Renal pelvis (tissue), 4 donors: ENCODE results near the gene RNU2-63P. TPM values are rescaled to one million over a fixed set of nuclear protein-coding genes. Genes with fewer than 3 reads are reported as not detected.
"Not testable (repeated sequence)": the region's sequence is repeated elsewhere in the genome, so short reads cannot be mapped to it uniquely, and the experiment has no call there.

ENCODE experiments used
- DNase-seq: peaks from one replicate; pipeline ENCODE4 v3.0.0-alpha.2; 2013
- polyA plus RNA-seq, 3 donors: library from polyadenylated mRNA; unstranded; fragments of 120-200 nt; gene quantifications; one replicate each; pipeline ENCODE4 v1.2.1, GENCODE V29; 2013; ENCODE audit not compliant: insufficient read length in 3 of 3

The RNU2-63P gene
- polyA plus RNA-seq, 3 donors: not detected

DNA sequence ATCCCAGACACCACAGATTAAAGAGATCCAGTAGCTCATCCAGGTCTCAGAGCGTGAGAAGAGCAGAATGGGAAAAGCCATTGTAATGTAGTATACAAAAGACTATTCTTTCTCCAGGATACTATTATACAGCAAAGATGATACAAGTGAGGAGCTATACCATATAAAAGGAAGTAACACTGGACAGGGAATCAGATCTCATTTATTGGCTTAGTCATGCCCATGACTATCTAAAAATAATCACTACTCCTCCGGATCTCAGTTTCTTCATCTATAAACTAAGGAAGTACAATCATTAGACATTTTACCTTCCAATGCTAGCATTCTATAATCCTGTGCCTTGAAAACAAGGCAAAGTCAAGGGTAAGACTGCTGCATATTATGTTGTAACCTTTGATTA, 19.8 kb upstream of the RNU2-63P start:
- no peak for DNase-seq

DNA sequence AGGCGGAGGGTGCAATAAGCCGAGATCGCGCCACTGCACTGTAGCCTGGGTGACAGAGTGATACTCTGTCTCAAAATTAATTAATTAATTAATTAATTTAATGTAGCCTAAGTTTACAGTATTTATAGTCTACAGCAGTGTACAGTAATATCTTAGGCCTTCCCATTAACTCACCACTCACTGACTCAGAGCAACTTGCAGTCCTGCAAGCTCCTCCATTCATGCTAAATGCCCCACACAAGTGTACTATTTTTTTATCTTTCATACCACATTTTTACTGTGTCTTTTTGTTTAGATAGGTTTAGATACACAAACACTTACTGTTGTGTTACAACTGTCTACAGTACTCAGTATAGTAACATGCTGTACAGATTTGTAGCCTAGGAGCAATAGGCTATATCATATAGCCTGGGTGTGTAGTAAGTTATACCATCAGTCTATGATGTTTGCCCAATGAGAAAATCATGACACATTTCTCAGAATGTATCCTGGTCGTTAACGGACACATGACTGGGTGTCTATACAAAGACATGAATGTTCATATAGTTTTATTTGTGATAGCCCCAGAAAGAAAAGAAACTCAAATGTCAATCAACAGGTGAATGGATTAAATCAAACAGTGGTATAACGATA, 15.8 kb upstream of the RNU2-63P start:
- no peak for DNase-seq

DNA sequence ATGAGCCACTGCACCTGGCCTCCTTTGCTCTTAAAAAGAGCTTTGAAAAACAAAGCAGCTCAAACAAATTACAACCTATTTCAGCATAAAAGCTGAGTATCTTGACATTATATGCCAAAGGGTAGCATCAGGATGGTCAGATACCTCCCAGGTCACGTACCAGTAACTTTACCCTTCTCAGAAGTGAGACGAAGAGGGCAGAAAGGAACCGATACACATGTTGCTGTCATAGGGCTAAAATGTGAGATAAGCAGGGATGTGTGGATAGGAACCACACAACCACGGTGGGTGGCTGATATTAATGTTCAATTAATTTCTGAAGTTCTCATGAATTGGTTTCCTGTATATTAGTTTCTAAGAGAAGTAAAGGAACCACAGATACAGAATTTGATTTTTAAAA, 12.6 kb upstream of the RNU2-63P start:
- no peak for DNase-seq

DNA sequence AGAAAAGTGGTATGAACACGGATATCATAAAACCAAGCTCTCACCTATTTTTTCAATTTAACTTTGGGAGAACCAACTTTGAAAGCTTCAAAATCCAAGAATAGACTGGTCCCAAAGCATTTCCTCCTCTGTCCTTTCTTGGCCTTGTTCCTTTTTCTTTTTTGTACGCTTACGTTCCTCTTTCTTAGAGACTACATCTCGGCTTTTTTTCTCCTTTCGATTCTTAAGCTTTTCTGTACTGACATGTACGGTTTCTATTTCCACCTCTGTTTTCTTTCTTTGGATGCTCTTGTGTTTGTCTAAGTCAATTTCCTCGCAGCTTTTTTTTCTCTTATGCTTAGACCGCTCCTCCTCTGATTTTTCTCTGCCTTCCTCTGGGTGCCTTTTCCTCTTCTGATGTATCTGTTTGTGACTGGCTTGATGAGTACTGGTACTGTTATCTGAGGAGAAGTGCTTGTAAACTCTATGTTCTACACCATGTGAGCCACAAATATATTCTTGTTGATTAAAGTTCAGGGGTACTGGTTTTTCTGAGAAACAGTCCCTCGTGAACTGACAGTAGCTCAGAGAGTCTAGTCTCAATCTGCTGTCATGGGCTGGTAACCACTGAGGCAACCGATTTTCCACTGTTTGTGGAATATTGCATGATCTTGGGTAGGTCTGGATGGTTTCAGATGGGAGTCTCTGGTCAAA, 11.5 kb upstream of the RNU2-63P start:
- no peak for DNase-seq

DNA sequence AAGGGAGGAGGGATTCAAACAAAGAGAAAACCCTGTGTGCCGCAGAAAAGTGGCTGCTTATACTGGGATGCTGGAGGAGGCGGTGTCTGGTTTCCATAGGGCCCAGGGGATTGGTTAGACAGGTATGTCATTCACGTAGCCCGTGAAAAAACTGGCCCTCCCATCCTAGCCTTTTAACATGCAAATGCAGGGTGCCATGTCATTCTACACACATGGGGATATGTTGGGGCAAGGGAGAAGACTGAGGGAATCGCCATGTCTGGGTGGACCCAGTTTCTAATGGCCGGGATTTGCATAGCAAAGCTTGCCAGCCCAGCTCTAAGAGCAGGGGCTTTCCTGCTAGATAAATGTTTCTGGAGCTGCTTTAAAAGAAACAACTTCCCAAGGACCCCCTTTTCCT, 8.2 kb upstream of the RNU2-63P start:
- DNase-seq: no peak

DNA sequence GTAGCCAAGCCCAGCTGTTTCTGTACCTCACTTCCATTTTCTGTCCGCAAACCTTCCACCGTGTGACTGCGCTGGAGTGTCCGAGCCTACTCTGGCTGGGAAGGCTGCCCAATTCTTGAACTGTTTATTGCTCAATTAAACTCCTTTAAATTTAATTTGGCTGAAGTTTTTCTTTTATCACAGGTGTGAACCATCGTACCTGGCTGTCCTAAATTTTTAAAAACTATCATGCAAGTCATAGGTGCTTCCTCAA, 6.2 kb upstream of the RNU2-63P start:
- no peak for DNase-seq

DNA sequence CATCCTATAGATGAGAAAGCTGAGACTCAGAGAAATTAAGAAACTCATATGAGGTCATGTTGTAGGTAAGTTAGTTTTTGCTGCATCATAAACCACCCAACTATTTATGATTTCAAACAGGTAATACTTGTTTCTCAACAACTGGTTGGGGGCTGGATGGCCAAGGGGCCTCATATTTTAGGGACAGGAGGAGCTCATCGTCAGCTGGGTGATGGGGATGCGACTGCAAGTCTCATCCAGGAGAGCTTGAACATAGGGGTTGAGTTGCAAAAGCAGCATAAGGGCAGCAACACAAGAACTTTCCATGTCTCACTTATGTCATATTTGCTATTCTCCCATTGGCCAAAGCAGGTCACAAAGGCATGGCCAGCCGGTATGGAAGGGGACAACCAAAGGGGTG, 3.6 kb upstream of the RNU2-63P start:
- DNase-seq: no peak

DNA sequence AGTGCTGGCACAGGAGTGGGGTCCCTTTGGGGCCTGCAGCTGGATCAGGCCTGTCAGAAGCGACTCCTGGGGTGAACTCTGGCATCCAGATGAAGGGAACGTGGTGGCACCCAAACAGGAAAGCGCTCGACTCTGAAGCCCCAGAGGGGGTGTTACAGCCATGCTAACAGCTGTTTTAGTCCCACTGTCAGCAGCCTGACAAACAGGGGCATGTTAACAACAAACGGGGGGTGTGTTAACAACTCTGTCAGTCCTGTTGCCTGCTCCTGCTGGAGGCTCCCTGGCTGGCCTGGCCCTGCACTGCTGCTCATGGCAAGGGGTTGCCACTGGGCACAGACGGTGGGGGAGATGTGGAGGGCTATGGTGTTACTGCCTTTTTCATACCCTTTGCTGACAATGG, 2.6 kb upstream of the RNU2-63P start:
- DNase-seq: no peak

DNA sequence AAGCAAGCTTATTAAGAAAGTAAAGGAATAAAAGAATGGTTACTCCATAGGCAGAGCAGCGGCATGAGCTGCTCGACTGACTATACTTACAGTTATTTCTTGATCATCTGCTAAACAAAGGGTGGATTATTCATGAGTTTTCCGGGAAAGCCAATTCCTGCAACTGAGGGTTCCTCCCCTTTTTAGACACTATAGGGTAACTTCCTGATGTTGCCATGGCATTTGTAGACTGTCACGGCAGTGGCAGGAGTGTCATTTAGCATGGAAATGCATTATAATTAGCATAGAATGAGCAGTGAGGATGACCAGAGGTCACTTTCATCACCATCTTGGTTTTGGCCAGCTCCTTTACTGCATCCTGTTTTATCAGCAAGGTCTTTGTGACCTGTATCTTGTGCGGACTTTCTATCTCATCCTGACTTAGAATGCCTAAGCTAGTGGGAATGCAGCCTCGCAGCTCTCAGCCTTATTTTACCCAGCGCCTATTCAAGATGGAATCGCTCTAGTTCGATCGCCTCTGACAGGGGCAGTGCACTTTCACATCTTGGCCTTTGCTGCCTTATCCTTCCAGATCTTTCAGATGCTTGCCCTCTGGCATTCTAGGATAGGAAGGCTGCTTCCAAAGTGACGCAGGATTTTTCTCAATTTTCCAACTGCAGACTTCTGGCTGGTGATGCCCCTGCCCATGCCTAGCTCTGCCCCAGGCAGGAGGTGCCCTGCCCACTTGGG, 1.9 kb upstream of the RNU2-63P start:
- not testable (repeated sequence) for DNase-seq

DNA sequence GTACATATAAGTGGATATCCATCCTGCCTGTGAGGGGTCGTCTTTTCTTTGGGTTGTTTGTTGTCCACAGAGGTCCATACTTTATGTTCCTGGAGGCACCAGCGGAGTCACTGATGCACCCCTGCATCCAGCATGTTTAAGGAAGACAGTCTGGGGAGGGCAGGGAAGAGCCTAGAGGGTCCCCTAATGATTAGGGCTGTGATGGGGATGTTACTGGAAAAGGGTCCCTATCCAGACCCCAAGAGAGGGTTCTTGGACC, 1.4 kb upstream of the RNU2-63P start:
- not testable (repeated sequence) for DNase-seq

DNA sequence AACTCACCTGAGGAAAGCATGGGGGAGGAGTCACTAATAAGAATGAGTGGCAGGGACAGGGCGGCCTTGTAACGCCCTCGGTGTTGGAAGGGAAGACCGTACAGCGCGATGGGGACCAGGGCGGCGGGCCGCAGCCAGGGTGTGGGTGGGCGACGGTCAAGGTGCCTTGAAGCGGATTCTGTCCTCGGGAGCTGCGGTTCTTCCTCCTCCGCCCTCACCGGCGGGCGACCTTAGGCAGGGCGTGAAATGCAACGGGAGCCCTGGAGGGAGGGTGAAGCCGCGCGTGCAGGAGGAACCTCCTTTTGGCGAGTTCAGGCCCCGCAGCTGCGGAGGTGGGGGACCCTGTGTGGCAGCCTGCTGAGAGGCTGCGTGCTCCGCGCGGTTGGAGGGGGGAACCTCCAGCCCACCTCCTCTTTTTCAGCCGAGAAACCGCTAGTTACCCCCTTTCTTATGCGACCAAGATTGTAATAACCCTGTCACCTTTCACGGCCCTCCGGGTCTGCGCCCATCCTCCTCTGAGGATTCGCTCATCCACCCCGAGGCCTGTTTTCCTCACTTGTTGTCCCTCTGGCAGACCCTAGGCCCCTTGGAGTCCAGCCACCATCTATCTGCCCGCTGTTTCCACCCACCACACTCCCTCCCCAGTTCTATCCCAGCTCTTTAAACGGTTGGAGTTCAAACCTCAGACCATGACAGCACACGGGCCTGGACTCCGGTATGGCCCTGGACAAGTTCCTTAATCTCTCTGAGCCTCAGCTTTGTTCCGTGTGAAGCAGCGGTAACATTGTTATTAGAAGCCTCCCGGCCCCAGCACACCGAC, 823 bp upstream of the RNU2-63P start:
- no peak for DNase-seq

DNA sequence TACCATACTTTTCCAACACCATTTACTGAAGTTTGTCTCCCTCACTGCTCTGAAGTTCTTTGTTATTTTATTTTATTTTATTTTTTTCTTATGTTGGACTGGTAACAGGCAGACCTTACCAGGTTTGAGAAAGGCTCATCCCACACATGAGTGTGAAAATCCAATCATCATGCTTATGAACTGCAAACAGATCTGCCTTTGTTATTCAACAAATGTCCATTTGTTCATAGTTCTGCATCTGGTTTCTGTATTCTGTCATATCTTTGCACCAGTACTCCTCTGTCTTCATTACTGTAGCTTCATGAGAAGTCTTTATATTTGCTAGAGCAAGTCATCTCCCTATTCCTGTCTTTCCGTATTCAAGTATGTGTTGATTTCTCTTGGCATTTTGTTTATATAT, 5.3 kb downstream of the RNU2-63P start:
- no peak for DNase-seq

DNA sequence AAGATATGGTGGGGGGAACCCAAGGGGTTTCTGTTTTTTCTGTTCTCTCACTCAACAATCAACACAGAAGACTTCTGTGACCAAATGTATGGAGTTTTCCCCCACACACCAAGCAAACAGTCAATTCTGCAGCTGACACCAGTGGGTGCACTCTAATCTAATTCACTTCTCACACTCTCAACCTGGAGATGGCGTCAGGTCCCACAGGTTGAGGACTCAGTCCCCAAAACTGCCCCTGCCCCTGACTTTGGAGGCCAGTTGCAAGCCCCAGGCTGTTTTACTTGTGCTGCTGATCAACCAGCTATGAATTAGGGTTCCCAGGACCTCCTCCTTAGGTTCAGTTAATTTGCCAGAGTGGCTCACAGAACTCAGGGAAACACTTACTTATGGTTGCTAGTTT, 6.2 kb downstream of the RNU2-63P start:
- no peak for DNase-seq

DNA sequence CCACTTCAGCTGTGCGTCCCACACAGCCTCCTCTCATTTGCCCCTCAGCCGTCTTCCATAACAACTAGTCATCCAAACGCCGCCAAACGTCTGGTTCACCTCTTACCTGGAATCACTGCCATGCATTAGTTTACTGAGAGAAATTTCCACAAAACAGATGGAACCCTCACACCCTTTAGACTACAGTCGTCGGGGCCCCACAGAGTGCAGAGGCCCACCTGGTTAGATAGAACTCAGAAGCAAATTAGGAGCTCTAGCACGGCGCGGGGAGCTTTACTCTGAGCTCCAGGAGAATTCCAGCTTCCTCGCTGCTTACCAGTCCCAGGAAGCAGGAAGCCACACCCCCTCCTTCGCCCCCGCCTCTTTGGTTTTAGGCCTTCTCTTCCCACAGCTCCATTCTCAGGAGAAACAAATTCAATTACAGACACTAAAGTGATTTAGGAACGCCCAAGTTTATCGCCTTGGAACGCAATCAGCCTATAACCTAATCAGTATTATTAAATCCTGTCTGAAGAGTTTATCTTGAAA, 9.4 kb downstream of the RNU2-63P start:
- DNase-seq: no peak

DNA sequence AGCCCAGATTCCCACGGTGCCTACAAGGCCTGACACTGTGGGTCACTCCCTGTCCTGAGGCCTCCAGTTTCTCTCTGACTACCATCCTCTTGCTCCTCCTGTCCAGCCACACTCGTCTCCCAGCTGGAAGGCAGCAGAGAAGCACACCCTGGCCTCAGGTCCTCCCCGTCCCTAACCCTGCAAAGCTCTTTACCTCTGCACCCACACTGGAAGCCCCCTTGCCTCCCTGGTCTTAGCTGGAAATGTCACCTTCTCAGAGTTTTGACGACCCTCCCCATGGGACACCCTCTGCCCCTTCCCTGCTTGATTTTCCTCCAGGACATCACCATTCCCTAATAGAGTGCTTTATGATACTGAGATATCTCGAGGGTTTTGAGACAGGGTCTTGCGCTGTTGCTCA, 10.6 kb downstream of the RNU2-63P start:
- no peak for DNase-seq

DNA sequence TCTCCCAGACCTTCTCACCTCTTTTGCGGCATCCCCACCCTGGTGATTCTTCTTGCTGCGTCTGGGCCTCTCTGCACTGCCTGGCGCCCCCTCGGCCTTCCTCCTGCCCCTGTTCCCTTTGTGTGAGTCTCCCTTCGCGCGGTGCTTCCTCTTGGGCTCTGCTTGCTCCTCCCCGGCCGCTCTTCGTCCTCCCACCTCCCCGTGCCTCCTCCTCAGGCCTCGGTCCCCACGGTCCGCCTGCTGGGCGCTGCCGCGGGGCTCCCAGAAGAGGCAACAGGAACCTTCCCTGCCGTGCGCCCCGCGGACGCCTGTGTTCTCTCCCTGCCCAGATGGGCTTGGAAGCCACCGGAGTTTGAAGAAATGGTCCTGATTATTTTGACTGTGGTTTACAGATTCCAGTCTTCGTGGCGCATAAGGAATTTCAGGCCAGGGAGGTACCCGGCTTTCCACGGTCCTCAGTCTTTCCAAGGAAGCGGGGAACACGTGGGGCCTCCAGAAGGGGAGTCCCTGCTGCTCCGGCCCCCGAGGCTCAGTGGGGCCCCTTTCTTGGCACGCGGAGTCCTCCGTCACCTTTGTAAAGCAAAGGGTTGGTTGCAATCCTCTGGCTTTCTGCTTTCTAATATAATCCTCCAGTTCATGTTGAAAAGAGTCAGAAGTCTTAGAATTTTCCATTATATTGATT, 13.1 kb downstream of the RNU2-63P start:
- DNase-seq: no peak

DNA sequence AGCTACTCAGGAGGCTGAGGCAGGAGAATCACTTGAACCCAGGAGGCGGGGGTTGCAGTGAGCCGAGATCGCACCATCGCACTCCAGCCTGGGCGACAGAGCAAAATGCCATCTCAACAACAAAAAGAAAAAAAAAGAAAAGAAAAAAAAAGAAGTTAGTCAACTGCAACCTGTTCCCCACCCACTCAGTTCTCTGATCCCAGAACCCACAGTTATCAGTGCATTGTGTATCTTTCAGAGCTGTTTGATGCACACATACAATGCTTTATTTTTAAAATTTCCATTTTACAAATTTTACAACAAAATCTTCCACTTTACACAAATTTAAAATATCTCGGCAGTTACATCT, 14.0 kb downstream of the RNU2-63P start:
- no peak for DNase-seq

DNA sequence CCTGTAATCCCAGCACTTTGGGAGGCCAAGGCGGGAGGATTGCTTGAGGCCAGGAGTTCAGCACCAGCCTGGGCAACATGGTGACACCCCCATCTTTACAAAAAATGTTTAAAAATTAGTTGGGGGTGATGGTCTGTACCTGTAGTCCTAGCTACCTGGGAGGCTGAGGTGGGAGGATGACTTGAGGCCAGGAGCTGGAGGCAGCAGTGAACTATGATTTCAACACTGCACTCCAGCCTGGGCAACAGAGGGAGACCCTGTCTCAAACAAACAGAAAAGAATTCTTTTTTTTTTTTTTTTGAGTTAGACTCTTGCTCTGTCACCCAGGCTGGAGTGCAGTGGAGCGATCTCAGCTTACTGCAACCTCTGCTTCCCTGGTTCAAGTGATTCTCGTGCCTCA, 15.9 kb downstream of the RNU2-63P start:
- DNase-seq: not testable (repeated sequence)

DNA sequence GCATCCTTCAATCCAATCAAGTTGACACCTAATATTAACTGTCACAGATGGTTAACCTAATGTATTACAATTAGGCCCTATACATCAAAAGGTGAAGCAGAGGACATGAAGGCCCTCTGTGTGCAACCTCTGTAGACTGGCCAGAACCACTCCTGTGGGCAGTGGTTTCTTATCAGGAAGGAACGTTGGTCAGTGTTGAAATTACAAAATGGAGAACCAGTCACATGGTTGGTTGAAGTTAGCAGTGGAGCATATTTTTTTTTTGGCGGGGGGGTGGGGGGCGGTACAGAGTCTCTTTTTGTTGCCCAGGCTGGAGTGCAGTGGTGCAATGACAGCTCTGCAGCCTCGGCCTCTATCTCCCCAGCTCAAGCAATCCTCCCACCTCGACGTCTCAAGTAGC, 19.8 kb downstream of the RNU2-63P start:
- DNase-seq: no peak

DNA sequence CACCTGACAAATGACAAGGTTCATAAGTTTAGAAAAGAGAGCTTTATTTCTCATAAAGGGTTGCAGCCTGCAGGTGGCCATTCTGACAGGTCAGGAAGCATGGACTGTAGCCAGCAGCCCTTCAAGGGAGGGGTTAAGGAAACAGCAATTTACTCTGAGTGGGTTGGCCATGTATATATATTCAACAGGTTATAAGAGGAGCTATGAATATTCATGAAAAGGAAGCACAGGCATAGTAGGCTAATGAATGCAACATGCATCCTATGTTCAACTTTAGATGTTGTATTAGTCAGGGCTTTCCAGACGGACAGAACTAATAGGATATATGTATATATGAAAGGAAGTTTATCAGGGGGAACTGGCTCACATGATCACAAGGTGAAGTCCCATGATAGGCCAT, 20.6 kb downstream of the RNU2-63P start:
- DNase-seq: no peak

DNA sequence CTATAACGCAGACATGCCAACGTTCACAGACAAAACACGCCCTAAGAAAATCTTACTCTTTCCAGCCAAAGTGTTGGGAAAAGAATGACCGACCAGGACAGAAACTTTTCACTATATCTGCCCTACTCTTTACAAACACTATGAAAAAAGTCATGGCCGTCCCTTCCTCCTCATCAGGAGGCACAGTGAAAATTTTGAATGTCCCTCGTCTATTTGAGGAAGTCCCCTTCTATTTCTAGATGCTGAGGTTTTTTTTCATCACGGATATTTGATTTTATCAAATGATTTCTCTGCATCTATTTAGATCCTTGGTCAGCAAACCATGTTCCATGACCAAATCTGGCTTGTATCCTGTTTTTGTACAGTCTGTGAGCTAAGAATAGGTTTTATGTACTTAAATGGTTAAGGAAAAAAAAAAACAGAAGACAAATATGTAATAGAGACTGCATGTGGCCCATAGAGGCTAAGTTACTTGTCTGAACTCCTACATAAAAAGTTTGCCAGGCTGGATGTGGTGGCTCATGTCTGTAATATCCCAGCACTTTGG, 22.0 kb downstream of the RNU2-63P start:
- DNase-seq: not testable (repeated sequence)

DNA sequence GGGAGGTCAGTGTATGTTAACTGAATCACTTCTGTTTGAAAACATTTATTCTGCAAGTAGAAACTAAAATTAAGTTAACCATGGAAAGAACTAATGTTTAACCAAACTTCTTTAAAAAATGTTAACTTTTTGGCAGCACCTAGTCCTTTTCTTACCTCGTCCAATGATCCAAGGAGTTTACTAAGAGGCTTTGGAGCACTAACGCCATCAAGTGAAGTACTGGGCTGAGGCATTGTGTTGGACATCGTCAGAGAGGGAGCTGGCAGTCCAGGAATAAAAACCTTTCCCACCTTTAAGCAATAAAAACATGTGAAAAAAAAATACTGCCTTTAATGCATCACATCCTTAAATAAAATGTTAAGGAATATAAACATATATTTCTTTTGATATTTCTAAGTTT, 23.8 kb downstream of the RNU2-63P start:
- DNase-seq: not testable (repeated sequence)
